Pulmonary artery endothelial cell (primary cell): Measurements from ENCODE around the gene SEC11C. TPM values are rescaled to one million over a fixed set of nuclear protein-coding genes. Genes with fewer than 3 reads are reported as not detected.

Experiments used
- total RNA-seq: library from RNA; depleted of rRNA; stranded (reverse); fragments of >200 nt; gene quantifications from 2 replicates; pipeline ENCODE4 v1.2.3, GENCODE V29; 2014

Gene SEC11C
- total RNA-seq, 1 donor from 2014 or later: 20.9 TPM

Other genes with a start within 250 kb of the SEC11C start
- not detected in 2 replicates for gene GRP, start 80.3 kb downstream of the SEC11C start, total RNA-seq
- not detected in 2 replicates for gene RAX, start 133.6 kb downstream of the SEC11C start, total RNA-seq
- gene CPLX4, start 178.8 kb downstream of the SEC11C start, total RNA-seq: not detected in 2 replicates
- 135 and 167 TPM in 2 replicates for gene LMAN1, start 219.4 kb downstream of the SEC11C start, total RNA-seq